HEK293 (cell line): ENCODE measurements around the gene CISD2.

Experiments
- HOXC10 ChIP-seq: sonication (generic); formaldehyde crosslinking; IDR thresholded peaks from 2 replicates; pipeline ENCODE4 v1.8.1; 2023; ENCODE audit warnings: mild to moderate bottlenecking, missing genetic modification reagents
- OVOL3 ChIP-seq: fragments of 450-650 bp; formaldehyde crosslinking; IDR thresholded peaks from 2 replicates; pipeline ENCODE4 v1.5.1; 2016; ENCODE audit warnings: missing biosample characterization, missing genetic modification characterization
- PRDM1 ChIP-seq: fragments of 450-650 bp; formaldehyde crosslinking; IDR thresholded peaks from 2 replicates; pipeline ENCODE4; 2016; ENCODE audit warnings: missing biosample characterization, missing genetic modification characterization
- PRDM4 ChIP-seq: fragments of 450-650 bp; formaldehyde crosslinking; IDR thresholded peaks from 2 replicates; pipeline ENCODE4 v1.5.1; 2017; ENCODE audit warnings: missing biosample characterization, missing genetic modification characterization
- SETDB1 ChIP-seq: IDR thresholded peaks from one replicate; pipeline ENCODE4 v1.6.1; 2017; ENCODE audit warnings: mild to moderate bottlenecking, low read length, moderate library complexity, mixed read lengths; ENCODE audit not compliant: insufficient read length
- TCF7L2 ChIP-seq: IDR thresholded peaks from 2 replicates; pipeline ENCODE4 v1.6.1; 2011; ENCODE audit warnings: low read depth, mild to moderate bottlenecking, inconsistent platforms, low read length, moderate library complexity, borderline replicate concordance
- WT1 ChIP-seq: fragments of 450-650 bp; formaldehyde crosslinking; IDR thresholded peaks from 2 replicates; pipeline ENCODE4 v1.5.1; 2016; ENCODE audit warnings: missing biosample characterization, missing genetic modification characterization
- ZBTB10 ChIP-seq: fragments of 450-650 bp; formaldehyde crosslinking; IDR thresholded peaks from 2 replicates; pipeline ENCODE4 v1.5.1; 2016; ENCODE audit warnings: missing biosample characterization, missing genetic modification characterization
- ZNF121 ChIP-seq: fragments of 450-650 bp; formaldehyde crosslinking; IDR thresholded peaks from 2 replicates; pipeline ENCODE4 v1.5.1; 2016; ENCODE audit warnings: missing biosample characterization, missing genetic modification characterization
- ZNF138 ChIP-seq: fragments of 450-650 bp; formaldehyde crosslinking; IDR thresholded peaks from 2 replicates; pipeline ENCODE4 v1.5.1; 2016; ENCODE audit warnings: missing biosample characterization, missing genetic modification characterization, borderline replicate concordance
- ZNF157 ChIP-seq: fragments of 450-650 bp; formaldehyde crosslinking; IDR thresholded peaks from 2 replicates; pipeline ENCODE4 v1.5.1; 2016; ENCODE audit warnings: missing biosample characterization, missing genetic modification characterization
- ZNF169 ChIP-seq: fragments of 450-650 bp; formaldehyde crosslinking; IDR thresholded peaks from 2 replicates; pipeline ENCODE4 v1.5.1; 2016; ENCODE audit warnings: missing biosample characterization, missing genetic modification characterization
- ZNF18 ChIP-seq: fragments of 450-650 bp; formaldehyde crosslinking; IDR thresholded peaks from 2 replicates; pipeline ENCODE4 v1.5.1; 2016; ENCODE audit warnings: missing biosample characterization, missing genetic modification characterization
- ZNF214 ChIP-seq: fragments of 450-650 bp; formaldehyde crosslinking; IDR thresholded peaks from 2 replicates; pipeline ENCODE4 v1.5.1; 2017; ENCODE audit warnings: missing biosample characterization, mild to moderate bottlenecking, missing genetic modification characterization, borderline replicate concordance
- ZNF324 ChIP-seq: fragments of 450-650 bp; formaldehyde crosslinking; IDR thresholded peaks from 2 replicates; pipeline ENCODE4 v1.5.1; 2016; ENCODE audit warnings: missing biosample characterization, missing genetic modification characterization
- ZNF335 ChIP-seq: fragments of 450-650 bp; formaldehyde crosslinking; conservative IDR thresholded peaks from 2 replicates; pipeline ENCODE4 v1.5.1; 2016; ENCODE audit warnings: missing biosample characterization, missing genetic modification characterization
- ZNF362 ChIP-seq: fragments of 450-650 bp; formaldehyde crosslinking; IDR thresholded peaks from 2 replicates; pipeline ENCODE4 v1.5.1; 2016; ENCODE audit warnings: missing biosample characterization, missing genetic modification characterization
- ZNF37A ChIP-seq: fragments of 450-650 bp; IDR thresholded peaks from 2 replicates; pipeline ENCODE4 v1.5.1; 2018; ENCODE audit warnings: missing biosample characterization, missing genetic modification characterization
- ZNF391 ChIP-seq: fragments of 450-650 bp; formaldehyde crosslinking; IDR thresholded peaks from 2 replicates; pipeline ENCODE4 v1.5.1; 2016; ENCODE audit warnings: low read depth, missing biosample characterization, missing genetic modification characterization, borderline replicate concordance
- ZNF404 ChIP-seq: fragments of 450-650 bp; formaldehyde crosslinking; IDR thresholded peaks from 2 replicates; pipeline ENCODE4 v1.5.1; 2017; ENCODE audit warnings: missing biosample characterization, missing genetic modification characterization
- ZNF529 ChIP-seq: fragments of 450-650 bp; formaldehyde crosslinking; IDR thresholded peaks from 2 replicates; pipeline ENCODE4 v1.5.1; 2017; ENCODE audit warnings: missing genetic modification characterization, missing biosample characterization; ENCODE audit not compliant: insufficient replicate concordance
- ZNF544 ChIP-seq: fragments of 450-650 bp; formaldehyde crosslinking; IDR thresholded peaks from 2 replicates; pipeline ENCODE4 v1.5.0; 2017; ENCODE audit warnings: missing biosample characterization, missing genetic modification characterization
- ZNF621 ChIP-seq: fragments of 450-650 bp; formaldehyde crosslinking; IDR thresholded peaks from 2 replicates; pipeline ENCODE4 v1.5.1; 2017; ENCODE audit warnings: missing biosample characterization, missing genetic modification characterization
- ZNF639 ChIP-seq: fragments of 450-650 bp; formaldehyde crosslinking; IDR thresholded peaks from 2 replicates; pipeline ENCODE4 v1.5.1; 2016; ENCODE audit warnings: missing biosample characterization, missing genetic modification characterization
- ZNF660 ChIP-seq: fragments of 450-650 bp; IDR thresholded peaks from 2 replicates; pipeline ENCODE4 v1.5.1; 2018; ENCODE audit warnings: missing biosample characterization, mild to moderate bottlenecking, missing genetic modification characterization
- ZNF677 ChIP-seq: fragments of 450-650 bp; IDR thresholded peaks from 2 replicates; pipeline ENCODE4 v1.5.0; 2018; ENCODE audit warnings: missing biosample characterization, mild to moderate bottlenecking, missing genetic modification characterization, moderate library complexity
- ZNF76 ChIP-seq: fragments of 450-650 bp; formaldehyde crosslinking; IDR thresholded peaks from 2 replicates; pipeline ENCODE4; 2016; ENCODE audit warnings: low read depth, missing biosample characterization, missing genetic modification characterization, borderline replicate concordance
- ZNF776 ChIP-seq: fragments of 450-650 bp; formaldehyde crosslinking; IDR thresholded peaks from 2 replicates; pipeline ENCODE4 v1.5.0; 2017; ENCODE audit warnings: missing biosample characterization, missing genetic modification characterization, borderline replicate concordance
- ZNF777 ChIP-seq: fragments of 450-650 bp; formaldehyde crosslinking; IDR thresholded peaks from 2 replicates; pipeline ENCODE4 v1.5.1; 2017; ENCODE audit warnings: missing biosample characterization, missing genetic modification characterization, borderline replicate concordance
- ZNF837 ChIP-seq: fragments of 450-650 bp; formaldehyde crosslinking; IDR thresholded peaks from 2 replicates; pipeline ENCODE4 v1.5.1; 2016; ENCODE audit warnings: missing biosample characterization, missing genetic modification characterization

Gene CISD2

GRCh38 chr4:102868781-102869568 lies at the start of gene CISD2 (continued):
- peak; percentile 46; the same call in 1 of the 2 replicates for TF ChIP-seq ZBTB10 (tag by site-specific recombination)
- 0 out of 2 replicates have a peak, but pooled peaks have one; percentile 13 for TF ChIP-seq WT1 (tag by site-specific recombination)
- no peak for TF ChIP-seq ZNF621
- peak; percentile 48 for TF ChIP-seq ZNF76
- no peak for TF ChIP-seq ZNF529 (tag by site-specific recombination)
- no peak for TF ChIP-seq HOXC10 (CRISPR knock-in tag)
- TF ChIP-seq ZNF138 (tag by site-specific recombination) = no peak
- TF ChIP-seq PRDM4 (tag by site-specific recombination) = no peak
- no peak for TF ChIP-seq ZNF121 (tag by site-specific recombination)
- peak; percentile 58; the same call in 1 of the 2 replicates for TF ChIP-seq ZNF660 (tag by site-specific recombination)
- no peak for TF ChIP-seq ZNF837
- TF ChIP-seq ZNF18 (tag by site-specific recombination) = no peak
- no peak for TF ChIP-seq PRDM1
- no peak for TF ChIP-seq ZNF157 (tag by site-specific recombination)
- TF ChIP-seq OVOL3 = peak; percentile 8; the same call in 1 of the 2 replicates
- no peak for TF ChIP-seq SETDB1
- no peak for TF ChIP-seq TCF7L2
- TF ChIP-seq ZNF639 (tag by site-specific recombination) = 0 out of 2 replicates have a peak, but pooled peaks have one; percentile 14
- no peak for TF ChIP-seq ZNF214 (tag by site-specific recombination)
- TF ChIP-seq ZNF776 (tag by site-specific recombination) = no peak
- no peak for TF ChIP-seq ZNF404 (tag by site-specific recombination)
- TF ChIP-seq ZNF777 (tag by site-specific recombination) = no peak
- TF ChIP-seq ZNF391 (tag by site-specific recombination) = no peak
- no peak for TF ChIP-seq ZNF169
- no peak for TF ChIP-seq ZNF37A
- TF ChIP-seq ZNF362 (tag by site-specific recombination) = no peak
- TF ChIP-seq ZNF544 (tag by site-specific recombination) = no peak
- TF ChIP-seq ZNF324 (tag by site-specific recombination) = no peak
- no peak for TF ChIP-seq ZNF677 (tag by site-specific recombination)
- peak; percentile 91 for TF ChIP-seq ZNF335 (tag by site-specific recombination)
